ENCODE results near the gene HIVEP2. TPM values are rescaled to one million over a fixed set of nuclear protein-coding genes. Genes with fewer than 3 reads are reported as not detected.
A peak's percentile ranks its signal among the peaks of the same experiment; 100 is the strongest.

Gene HIVEP2
- total RNA-seq, 5 donors from 2014 or later (not counting 1 experiment from before 2014, with no cell fraction given) = 71.4 to 81.4 (median 75.2) TPM

DNA sequence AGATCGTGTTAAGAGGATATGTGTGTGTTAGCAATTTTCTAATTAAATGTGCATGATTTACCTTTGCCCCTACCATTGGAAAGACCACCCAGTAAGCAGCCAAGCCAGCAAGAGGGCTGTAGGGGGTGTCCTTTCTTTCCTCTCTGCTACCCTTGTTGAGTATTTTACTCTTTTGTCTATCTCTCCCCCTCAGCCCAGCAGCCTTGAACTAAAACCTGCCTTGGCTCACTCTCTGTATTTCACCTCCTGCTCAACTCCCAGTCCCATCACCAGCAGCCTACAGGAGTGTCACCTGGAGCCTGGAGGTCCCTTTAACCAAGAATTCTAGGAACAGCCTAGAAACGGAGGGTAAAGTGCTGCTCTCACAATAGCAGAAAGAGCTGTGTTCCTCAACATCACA is 81.0 kb downstream of the HIVEP2 start:
- Histone ChIP-seq H3K4me3 (ENCODE audit: control insufficient read depth in 1 of 2, extremely low read depth in 1 of 2, low read length in 1 of 2) (no peak overlapping the region), H3K4me1 (ENCODE audit: control insufficient read depth in 1 of 2, extremely low read depth in 1 of 2, insufficient read depth in 2 of 2, low read length in 2 of 2) (peaks cover 27 to 53% of the 10 kb centered on the region in 2 experiments), H3K27ac (ENCODE audit: low read length) (no peak overlapping the region), H3K9me3 (no peaks in the 10 kb centered on the region), H3K36me3 (ENCODE audit: control insufficient read depth in 2 of 2, extremely low read depth in 1 of 2, insufficient read depth in 1 of 2, low read length in 1 of 2) (no peaks in the 10 kb centered on the region), H3K27me3 (replicated peaks in 1 of 2; ENCODE audit: control insufficient read depth in 2 of 2, extremely low read depth in 1 of 2, insufficient read depth in 2 of 2, low read length in 1 of 2) (no peaks in the 10 kb centered on the region)
- Mint-ChIP-seq H3K9me3 (no peaks in the 10 kb centered on the region), H3K27me3 (no peaks in the 10 kb centered on the region), H3K27ac (peak overlapping the region; percentile 68 to 88), H3K36me3 (peaks cover 9% of the 10 kb centered on the region), H3K4me1 (peaks cover 83 to 87% (median 83%) of the 10 kb centered on the region in 3 donors), H3K4me3 (no peak overlapping the region)
- ATAC-seq (replicated peaks in 1 of 4) = no peak
- 60% methylated on average over 1 of the region's 2 CpGs for WGBS (ENCODE audit: insufficient coverage)
- CTCF ChIA-PET = interaction anchor here (1.0 to 1.4 kb wide), 3 partner anchors 8 to 38 kb away, joined by 3 to 4 read pairs (median 3); no protein-coding TSS in a partner anchor
- POLR2A ChIA-PET = interaction anchor here in 1 of 2 donors (1.0 kb wide), 1 partner anchor 71 kb away, joined by 3 read pairs; no protein-coding TSS in a partner anchor
- no peak for DNase-seq

DNA sequence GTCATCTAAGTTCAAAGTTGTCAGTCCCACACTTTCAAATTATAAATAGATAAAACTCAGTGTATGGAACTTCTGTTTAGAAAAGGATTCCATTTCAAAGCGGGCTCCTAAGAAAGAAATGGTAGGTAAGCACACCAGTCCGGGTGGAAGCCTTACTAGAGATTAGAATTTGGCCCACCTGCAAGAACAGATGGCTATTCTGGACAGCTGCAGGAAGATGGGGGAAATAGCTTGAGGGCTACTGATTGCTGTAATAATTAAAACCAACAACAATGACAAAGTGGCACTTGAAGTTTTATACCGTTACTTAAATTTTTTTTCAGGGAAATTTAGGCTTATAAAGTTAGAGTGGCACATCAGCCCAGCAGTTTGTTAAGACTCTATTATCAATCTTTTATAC is 83.3 kb downstream of the HIVEP2 start:
- Histone ChIP-seq H3K4me3 (ENCODE audit: control insufficient read depth in 1 of 2, extremely low read depth in 1 of 2, low read length in 1 of 2) (no peak overlapping the region), H3K27ac (ENCODE audit: low read length) (peak overlapping the region; percentile 27), H3K36me3 (ENCODE audit: control insufficient read depth in 2 of 2, extremely low read depth in 1 of 2, insufficient read depth in 1 of 2, low read length in 1 of 2) (no peaks in the 10 kb centered on the region), H3K27me3 (replicated peaks in 1 of 2; ENCODE audit: control insufficient read depth in 2 of 2, extremely low read depth in 1 of 2, insufficient read depth in 2 of 2, low read length in 1 of 2) (no peaks in the 10 kb centered on the region), H3K9me3 (no peaks in the 10 kb centered on the region), H3K4me1 (ENCODE audit: control insufficient read depth in 1 of 2, extremely low read depth in 1 of 2, insufficient read depth in 2 of 2, low read length in 2 of 2) (peaks cover 41 to 54% of the 10 kb centered on the region in 2 experiments)
- H3K27me3 Mint-ChIP-seq = no peaks in the 10 kb centered on the region
- CTCF ChIA-PET = no interaction called here
- DNase-seq (no peak), ATAC-seq (replicated peaks in 1 of 4) (no peak)
- H3K36me3 Mint-ChIP-seq = peaks cover 9% of the 10 kb centered on the region
- H3K27ac Mint-ChIP-seq = peak overlapping the region; percentile 77 to 95
- POLR2A ChIA-PET = no interaction called here
- no peaks in the 10 kb centered on the region for H3K9me3 Mint-ChIP-seq
- H3K4me3 Mint-ChIP-seq = no peak overlapping the region
- WGBS (ENCODE audit: insufficient coverage) = 50% methylated on average over 1 of the region's 3 CpGs
- peaks cover 82 to 87% (median 83%) of the 10 kb centered on the region in 3 donors for H3K4me1 Mint-ChIP-seq

DNA sequence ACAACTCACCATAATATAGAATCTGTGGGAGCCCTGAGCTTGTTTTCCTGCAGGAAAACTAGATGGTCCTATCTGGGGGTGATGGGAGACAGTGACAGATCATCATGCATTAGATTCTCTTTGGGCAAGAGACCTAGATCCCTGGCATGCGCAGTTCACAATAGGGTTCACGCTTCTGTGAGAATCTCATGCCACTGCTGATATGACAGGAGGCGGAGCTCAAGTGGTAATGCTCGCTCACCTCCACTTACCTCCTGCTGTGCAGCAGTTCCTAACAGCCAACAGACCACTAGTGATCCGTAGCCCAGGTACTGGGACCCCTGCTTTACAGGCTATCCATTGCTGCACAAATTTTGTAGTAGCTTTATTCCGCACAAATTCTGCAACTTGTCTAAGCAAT is 84.5 kb downstream of the HIVEP2 start:
- peak overlapping the region; percentile 17 to 52 (median 22) for H3K4me3 Mint-ChIP-seq
- POLR2A ChIA-PET = interaction anchor here (0.6 kb wide), 3 partner anchors 54 to 71 kb away, joined by 3 read pairs; no protein-coding TSS in a partner anchor
- peaks cover 82 to 87% (median 83%) of the 10 kb centered on the region in 3 donors for H3K4me1 Mint-ChIP-seq
- peak overlapping the region; percentile 77 to 95 for H3K27ac Mint-ChIP-seq
- no peak overlapping the region for H3K4me3 ChIP-seq (ENCODE audit: control insufficient read depth in 1 of 2, extremely low read depth in 1 of 2, low read length in 1 of 2)
- H3K27me3 Mint-ChIP-seq = no peaks in the 10 kb centered on the region
- CTCF ChIA-PET = interaction anchor here (0.6 to 0.8 kb wide), 2 partner anchors 11 to 22 kb away, joined by 3 read pairs; no protein-coding TSS in a partner anchor
- no peaks in the 10 kb centered on the region for H3K27me3 ChIP-seq (replicated peaks in 1 of 2; ENCODE audit: control insufficient read depth in 2 of 2, extremely low read depth in 1 of 2, insufficient read depth in 2 of 2, low read length in 1 of 2)
- DNase-seq (peak in 3 of 35 experiments; percentile 22 to 47 (median 38)), ATAC-seq (replicated peaks in 1 of 4) (no peak)
- H3K9me3 ChIP-seq = no peaks in the 10 kb centered on the region
- WGBS (ENCODE audit: insufficient coverage) = 89% methylated on average over 3 of the region's 6 CpGs
- peaks cover 46 to 57% of the 10 kb centered on the region in 2 experiments for H3K4me1 ChIP-seq (ENCODE audit: control insufficient read depth in 1 of 2, extremely low read depth in 1 of 2, insufficient read depth in 2 of 2, low read length in 2 of 2)
- no peaks in the 10 kb centered on the region for H3K36me3 ChIP-seq (ENCODE audit: control insufficient read depth in 2 of 2, extremely low read depth in 1 of 2, insufficient read depth in 1 of 2, low read length in 1 of 2)
- no peaks in the 10 kb centered on the region for H3K9me3 Mint-ChIP-seq
- H3K27ac ChIP-seq (ENCODE audit: low read length) = peak overlapping the region; percentile 93
- peaks cover 9% of the 10 kb centered on the region for H3K36me3 Mint-ChIP-seq

DNA sequence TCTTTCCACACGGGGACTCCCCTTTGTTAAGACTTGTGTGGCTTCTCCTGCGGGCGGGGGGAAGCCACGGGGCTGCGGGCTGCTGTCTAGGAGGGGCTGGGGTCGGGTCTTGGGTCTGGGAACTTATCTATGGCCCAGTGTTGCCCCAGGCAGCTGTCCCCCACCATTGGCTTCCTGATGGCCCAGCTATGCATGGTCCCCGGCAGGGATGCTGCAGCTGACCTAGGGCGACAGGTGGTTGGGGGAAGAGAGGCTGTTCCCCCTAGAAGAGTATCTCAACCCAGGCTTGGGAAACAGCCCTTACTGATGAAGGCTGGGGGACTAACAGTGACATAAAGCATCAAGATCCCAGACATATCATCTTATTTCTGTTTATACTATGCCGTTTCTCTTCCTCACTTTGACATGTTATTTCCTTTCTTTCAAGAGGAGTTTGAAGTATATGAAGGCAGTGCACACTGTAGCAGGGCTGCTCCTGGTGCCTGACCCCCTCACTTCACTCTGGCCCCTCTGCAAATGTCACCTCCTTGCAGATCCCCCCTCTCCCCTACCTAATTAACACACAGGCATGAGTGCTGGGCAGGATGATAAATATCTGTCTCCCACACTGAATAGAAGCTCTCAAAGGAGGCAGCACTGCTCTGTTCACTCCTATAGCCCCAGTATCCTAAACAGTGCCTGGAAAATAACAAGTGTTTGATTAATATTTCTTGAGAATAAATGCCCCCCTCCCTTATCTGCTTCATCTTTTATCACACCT is 87.0 kb downstream of the HIVEP2 start:
- peak overlapping the region; percentile 75 to 81 (median 76) for H3K4me3 Mint-ChIP-seq
- Histone ChIP-seq H3K27me3 (replicated peaks in 1 of 2; ENCODE audit: control insufficient read depth in 2 of 2, extremely low read depth in 1 of 2, insufficient read depth in 2 of 2, low read length in 1 of 2) (no peaks in the 10 kb centered on the region), H3K27ac (ENCODE audit: low read length) (peak overlapping the region; percentile 93), H3K4me3 (ENCODE audit: control insufficient read depth in 1 of 2, extremely low read depth in 1 of 2, low read length in 1 of 2) (peak overlapping the region; percentile 35 to 42), H3K9me3 (no peaks in the 10 kb centered on the region), H3K4me1 (ENCODE audit: control insufficient read depth in 1 of 2, extremely low read depth in 1 of 2, insufficient read depth in 2 of 2, low read length in 2 of 2) (peaks cover 64 to 71% of the 10 kb centered on the region in 2 experiments), H3K36me3 (ENCODE audit: control insufficient read depth in 2 of 2, extremely low read depth in 1 of 2, insufficient read depth in 1 of 2, low read length in 1 of 2) (no peaks in the 10 kb centered on the region)
- POLR2A ChIA-PET = interaction anchor here (0.6 to 1.1 kb wide), 6 partner anchors 15 to 171 kb away, joined by 3 to 10 read pairs (median 3); no protein-coding TSS in a partner anchor
- peaks cover 24% of the 10 kb centered on the region for H3K36me3 Mint-ChIP-seq
- peak overlapping the region; percentile 99 for H3K27ac Mint-ChIP-seq
- CTCF ChIA-PET = interaction anchor here in 1 of 2 donors (0.6 to 1.8 kb wide), 4 partner anchors 14 to 49 kb away, joined by 3 to 8 read pairs (median 4); no protein-coding TSS in a partner anchor
- peaks cover 87 to 90% (median 89%) of the 10 kb centered on the region in 3 donors for H3K4me1 Mint-ChIP-seq
- H3K9me3 Mint-ChIP-seq = no peaks in the 10 kb centered on the region
- no peaks in the 10 kb centered on the region for H3K27me3 Mint-ChIP-seq
- peak in 18 of 35 experiments; percentile 9 to 60 (median 32) for DNase-seq
- ATAC-seq (replicated peaks in 1 of 4) = peak; percentile 28 to 58 (median 34)
- WGBS (ENCODE audit: insufficient coverage) = 0% methylated on average over 5 of the region's 9 CpGs

DNA sequence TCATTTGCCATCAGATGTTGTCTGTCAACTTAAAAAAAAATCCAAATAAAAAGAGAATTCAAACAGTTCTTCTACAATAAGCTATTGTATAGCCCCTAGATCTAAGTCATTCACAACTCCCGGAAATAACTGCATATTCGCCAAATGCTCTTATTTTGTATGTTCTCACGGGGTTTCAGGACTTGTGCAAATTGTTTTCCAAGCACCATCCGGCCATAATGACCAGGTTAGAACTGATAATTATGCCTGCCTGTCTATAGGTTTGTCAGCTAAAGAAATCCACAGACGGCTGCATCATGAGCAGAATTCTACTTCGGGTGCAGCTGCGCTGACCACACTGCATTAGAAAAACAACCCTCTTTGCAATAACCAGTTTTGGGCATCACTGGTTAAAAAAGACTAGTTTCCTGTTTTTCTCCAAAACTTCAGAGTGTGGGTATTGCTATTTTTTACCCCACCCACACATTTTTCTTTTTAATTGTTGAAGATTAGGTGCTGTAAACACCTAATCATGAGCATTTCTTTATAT is 87.7 kb downstream of the HIVEP2 start:
- Histone ChIP-seq H3K4me1 (ENCODE audit: control insufficient read depth in 1 of 2, extremely low read depth in 1 of 2, insufficient read depth in 2 of 2, low read length in 2 of 2) (peaks cover 65 to 71% of the 10 kb centered on the region in 2 experiments), H3K27ac (ENCODE audit: low read length) (peak overlapping the region; percentile 93), H3K4me3 (ENCODE audit: control insufficient read depth in 1 of 2, extremely low read depth in 1 of 2, low read length in 1 of 2) (peak overlapping the region; percentile 35 to 42), H3K27me3 (replicated peaks in 1 of 2; ENCODE audit: control insufficient read depth in 2 of 2, extremely low read depth in 1 of 2, insufficient read depth in 2 of 2, low read length in 1 of 2) (no peaks in the 10 kb centered on the region), H3K9me3 (no peaks in the 10 kb centered on the region), H3K36me3 (ENCODE audit: control insufficient read depth in 2 of 2, extremely low read depth in 1 of 2, insufficient read depth in 1 of 2, low read length in 1 of 2) (no peaks in the 10 kb centered on the region)
- peaks cover 94 to 96% (median 95%) of the 10 kb centered on the region in 3 donors for H3K4me1 Mint-ChIP-seq
- peak overlapping the region; percentile 75 to 81 (median 76) for H3K4me3 Mint-ChIP-seq
- no peaks in the 10 kb centered on the region for H3K27me3 Mint-ChIP-seq
- peaks cover 24% of the 10 kb centered on the region for H3K36me3 Mint-ChIP-seq
- DNase-seq = peak in 23 of 35 experiments; percentile 9 to 71 (median 45)
- CTCF ChIA-PET = interaction anchor here (0.6 to 1.8 kb wide), 10 partner anchors 12 to 170 kb away, joined by 3 to 8 read pairs (median 4); no protein-coding TSS in a partner anchor
- POLR2A ChIA-PET = interaction anchor here (0.6 to 1.2 kb wide), 7 partner anchors 10 to 171 kb away, joined by 3 to 10 read pairs (median 3); no protein-coding TSS in a partner anchor
- peak; percentile 49 to 61 (median 56) for ATAC-seq (replicated peaks in 1 of 4)
- H3K27ac Mint-ChIP-seq = peak overlapping the region; percentile 99
- WGBS (ENCODE audit: insufficient coverage) = 0% methylated on average over 6 of the region's 7 CpGs
- H3K9me3 Mint-ChIP-seq = no peaks in the 10 kb centered on the region

Data from T-cell (primary cell).